ENCODE results near the gene ZNF136.

Gene ZNF136

GRCh38 chr19:12208221-12208620, 45.3 kb downstream of the ZNF136 start:
- 100% methylated on average over 1 of the region's 2 CpGs for WGBS (ENCODE audit: insufficient coverage)
- no peak overlapping the region for H3K4me3 ChIP-seq (ENCODE audit: control insufficient read depth in 1 of 7, extremely low read depth in 1 of 7, insufficient read depth in 4 of 7, low read depth in 2 of 7, low read length in 6 of 7)
- POLR2A ChIA-PET: no interaction called here
- peaks cover 18 to 63% (median 35%) of the 10 kb centered on the region in 5 experiments for H3K9me3 ChIP-seq (ENCODE audit: control extremely low read depth in 1 of 5, control insufficient read depth in 4 of 5, insufficient read depth in 2 of 5, low read depth in 1 of 5, low read length in 4 of 5)
- H3K4me1 ChIP-seq (ENCODE audit: control extremely low read depth in 1 of 4, control insufficient read depth in 4 of 4, insufficient read depth in 4 of 4, low read length in 3 of 4): no peaks in the 10 kb centered on the region
- H3K27ac ChIP-seq (ENCODE audit: insufficient read depth in 1 of 2, low read depth in 1 of 2, low read length in 2 of 2, poor library complexity in 1 of 2, severe bottlenecking in 2 of 2): no peak overlapping the region
- DNase-seq: peak in 1 of 3 donors; percentile 38
- peaks cover 0 to 26% (median 5%) of the 10 kb centered on the region in 4 experiments for H3K36me3 ChIP-seq (ENCODE audit: control insufficient read depth in 4 of 4, insufficient read depth in 4 of 4, low read length in 3 of 4)
- no peaks in the 10 kb centered on the region for H3K27me3 ChIP-seq (replicated peaks in 2 of 5; ENCODE audit: control insufficient read depth in 4 of 5, insufficient read depth in 5 of 5, low read length in 4 of 5)
- CTCF ChIA-PET: no interaction called here

GRCh38 chr19:12217332-12217731, 54.4 kb downstream of the ZNF136 start:
- ChIA-PET CTCF (no interaction called here), POLR2A (interaction anchor here (0.6 kb wide), 1 partner anchor 139 kb away, joined by 3 read pairs; no protein-coding TSS in a partner anchor)
- Histone ChIP-seq H3K4me3 (ENCODE audit: control insufficient read depth in 1 of 7, extremely low read depth in 1 of 7, insufficient read depth in 4 of 7, low read depth in 2 of 7, low read length in 6 of 7) (no peak overlapping the region), H3K36me3 (ENCODE audit: control insufficient read depth in 4 of 4, insufficient read depth in 4 of 4, low read length in 3 of 4) (peaks cover 0 to 20% (median 1%) of the 10 kb centered on the region in 4 experiments), H3K27ac (ENCODE audit: insufficient read depth in 1 of 2, low read depth in 1 of 2, low read length in 2 of 2, poor library complexity in 1 of 2, severe bottlenecking in 2 of 2) (no peak overlapping the region), H3K27me3 (replicated peaks in 2 of 5; ENCODE audit: control insufficient read depth in 4 of 5, insufficient read depth in 5 of 5, low read length in 4 of 5) (no peaks in the 10 kb centered on the region), H3K9me3 (ENCODE audit: control extremely low read depth in 1 of 5, control insufficient read depth in 4 of 5, insufficient read depth in 2 of 5, low read depth in 1 of 5, low read length in 4 of 5) (peaks cover 5 to 94% (median 41%) of the 10 kb centered on the region in 5 experiments), H3K4me1 (ENCODE audit: control extremely low read depth in 1 of 4, control insufficient read depth in 4 of 4, insufficient read depth in 4 of 4, low read length in 3 of 4) (no peaks in the 10 kb centered on the region)
- DNase-seq: peak in 2 of 3 donors; percentile 43 to 50

GRCh38 chr19:12222980-12223630, 60.2 kb downstream of the ZNF136 start:
- POLR2A ChIA-PET: no interaction called here
- peaks cover 1 to 86% (median 38%) of the 10 kb centered on the region in 5 experiments for H3K9me3 ChIP-seq (ENCODE audit: control extremely low read depth in 1 of 5, control insufficient read depth in 4 of 5, insufficient read depth in 2 of 5, low read depth in 1 of 5, low read length in 4 of 5)
- H3K4me3 ChIP-seq (ENCODE audit: control insufficient read depth in 1 of 7, extremely low read depth in 1 of 7, insufficient read depth in 4 of 7, low read depth in 2 of 7, low read length in 6 of 7): no peak overlapping the region
- no peaks in the 10 kb centered on the region for H3K4me1 ChIP-seq (ENCODE audit: control extremely low read depth in 1 of 4, control insufficient read depth in 4 of 4, insufficient read depth in 4 of 4, low read length in 3 of 4)
- CTCF ChIA-PET: no interaction called here
- H3K27me3 ChIP-seq (replicated peaks in 2 of 5; ENCODE audit: control insufficient read depth in 4 of 5, insufficient read depth in 5 of 5, low read length in 4 of 5): no peaks in the 10 kb centered on the region
- 100% methylated on average over 1 of the region's 1 CpG for WGBS (ENCODE audit: insufficient coverage)
- DNase-seq: no peak
- no peak overlapping the region for H3K27ac ChIP-seq (ENCODE audit: insufficient read depth in 1 of 2, low read depth in 1 of 2, low read length in 2 of 2, poor library complexity in 1 of 2, severe bottlenecking in 2 of 2)
- H3K36me3 ChIP-seq (ENCODE audit: control insufficient read depth in 4 of 4, insufficient read depth in 4 of 4, low read length in 3 of 4): peaks cover 0 to 42% (median 7%) of the 10 kb centered on the region in 4 experiments

GRCh38 chr19:12224676-12225075, 61.8 kb downstream of the ZNF136 start:
- Histone ChIP-seq H3K9me3 (ENCODE audit: control extremely low read depth in 1 of 5, control insufficient read depth in 4 of 5, insufficient read depth in 2 of 5, low read depth in 1 of 5, low read length in 4 of 5) (peaks cover 0 to 80% (median 33%) of the 10 kb centered on the region in 5 experiments), H3K27ac (ENCODE audit: insufficient read depth in 1 of 2, low read depth in 1 of 2, low read length in 2 of 2, poor library complexity in 1 of 2, severe bottlenecking in 2 of 2) (no peak overlapping the region), H3K36me3 (ENCODE audit: control insufficient read depth in 4 of 4, insufficient read depth in 4 of 4, low read length in 3 of 4) (peaks cover 0 to 41% (median 9%) of the 10 kb centered on the region in 4 experiments), H3K27me3 (replicated peaks in 2 of 5; ENCODE audit: control insufficient read depth in 4 of 5, insufficient read depth in 5 of 5, low read length in 4 of 5) (no peaks in the 10 kb centered on the region), H3K4me1 (ENCODE audit: control extremely low read depth in 1 of 4, control insufficient read depth in 4 of 4, insufficient read depth in 4 of 4, low read length in 3 of 4) (no peaks in the 10 kb centered on the region), H3K4me3 (ENCODE audit: control insufficient read depth in 1 of 7, extremely low read depth in 1 of 7, insufficient read depth in 4 of 7, low read depth in 2 of 7, low read length in 6 of 7) (no peak overlapping the region)
- ChIA-PET CTCF (no interaction called here), POLR2A (no interaction called here)
- DNase-seq: no peak
- 100% methylated on average over 6 of the region's 6 CpGs for WGBS (ENCODE audit: insufficient coverage)

GRCh38 chr19:12229990-12230389, 67.1 kb downstream of the ZNF136 start:
- Histone ChIP-seq H3K9me3 (ENCODE audit: control extremely low read depth in 1 of 5, control insufficient read depth in 4 of 5, insufficient read depth in 2 of 5, low read depth in 1 of 5, low read length in 4 of 5) (peaks cover 3 to 75% (median 27%) of the 10 kb centered on the region in 5 experiments), H3K4me1 (ENCODE audit: control extremely low read depth in 1 of 4, control insufficient read depth in 4 of 4, insufficient read depth in 4 of 4, low read length in 3 of 4) (no peaks in the 10 kb centered on the region), H3K36me3 (ENCODE audit: control insufficient read depth in 4 of 4, insufficient read depth in 4 of 4, low read length in 3 of 4) (peaks cover 0 to 39% (median 15%) of the 10 kb centered on the region in 4 experiments), H3K4me3 (ENCODE audit: control insufficient read depth in 1 of 7, extremely low read depth in 1 of 7, insufficient read depth in 4 of 7, low read depth in 2 of 7, low read length in 6 of 7) (no peak overlapping the region), H3K27me3 (replicated peaks in 2 of 5; ENCODE audit: control insufficient read depth in 4 of 5, insufficient read depth in 5 of 5, low read length in 4 of 5) (no peaks in the 10 kb centered on the region), H3K27ac (ENCODE audit: insufficient read depth in 1 of 2, low read depth in 1 of 2, low read length in 2 of 2, poor library complexity in 1 of 2, severe bottlenecking in 2 of 2) (no peak overlapping the region)
- CTCF ChIA-PET: no interaction called here
- 97% methylated on average over 3 of the region's 3 CpGs for WGBS (ENCODE audit: insufficient coverage)
- POLR2A ChIA-PET: no interaction called here
- no peak for DNase-seq

GRCh38 chr19:12230751-12231733, 68.1 kb downstream of the ZNF136 start:
- no peaks in the 10 kb centered on the region for H3K27me3 ChIP-seq (replicated peaks in 2 of 5; ENCODE audit: control insufficient read depth in 4 of 5, insufficient read depth in 5 of 5, low read length in 4 of 5)
- H3K9me3 ChIP-seq (ENCODE audit: control extremely low read depth in 1 of 5, control insufficient read depth in 4 of 5, insufficient read depth in 2 of 5, low read depth in 1 of 5, low read length in 4 of 5): peaks cover 3 to 74% (median 32%) of the 10 kb centered on the region in 5 experiments
- ChIA-PET POLR2A (interaction anchor here (0.6 kb wide), 1 partner anchor 252 kb away, joined by 3 read pairs; no protein-coding TSS in a partner anchor), CTCF (no interaction called here)
- H3K4me1 ChIP-seq (ENCODE audit: control extremely low read depth in 1 of 4, control insufficient read depth in 4 of 4, insufficient read depth in 4 of 4, low read length in 3 of 4): no peaks in the 10 kb centered on the region
- H3K36me3 ChIP-seq (ENCODE audit: control insufficient read depth in 4 of 4, insufficient read depth in 4 of 4, low read length in 3 of 4): peaks cover 0 to 38% (median 12%) of the 10 kb centered on the region in 4 experiments
- no peak for DNase-seq
- H3K4me3 ChIP-seq (ENCODE audit: control insufficient read depth in 1 of 7, extremely low read depth in 1 of 7, insufficient read depth in 4 of 7, low read depth in 2 of 7, low read length in 6 of 7): no peak overlapping the region
- H3K27ac ChIP-seq (ENCODE audit: insufficient read depth in 1 of 2, low read depth in 1 of 2, low read length in 2 of 2, poor library complexity in 1 of 2, severe bottlenecking in 2 of 2): no peak overlapping the region
- 72% methylated on average over 2 of the region's 6 CpGs for WGBS (ENCODE audit: insufficient coverage)

- 100% methylated on average over 3 of the region's 3 CpGs for WGBS (ENCODE audit: insufficient coverage)
- ChIA-PET POLR2A (no interaction called here), CTCF (no interaction called here)
- Histone ChIP-seq H3K9me3 (ENCODE audit: control extremely low read depth in 1 of 5, control insufficient read depth in 4 of 5, insufficient read depth in 2 of 5, low read depth in 1 of 5, low read length in 4 of 5) (peaks cover 3 to 82% (median 34%) of the 10 kb centered on the region in 5 experiments), H3K27me3 (replicated peaks in 2 of 5; ENCODE audit: control insufficient read depth in 4 of 5, insufficient read depth in 5 of 5, low read length in 4 of 5) (no peaks in the 10 kb centered on the region), H3K4me1 (ENCODE audit: control extremely low read depth in 1 of 4, control insufficient read depth in 4 of 4, insufficient read depth in 4 of 4, low read length in 3 of 4) (no peaks in the 10 kb centered on the region), H3K27ac (ENCODE audit: insufficient read depth in 1 of 2, low read depth in 1 of 2, low read length in 2 of 2, poor library complexity in 1 of 2, severe bottlenecking in 2 of 2) (no peak overlapping the region), H3K4me3 (ENCODE audit: control insufficient read depth in 1 of 7, extremely low read depth in 1 of 7, insufficient read depth in 4 of 7, low read depth in 2 of 7, low read length in 6 of 7) (peak overlapping the region in 1 of 7 experiments; percentile 19), H3K36me3 (ENCODE audit: control insufficient read depth in 4 of 4, insufficient read depth in 4 of 4, low read length in 3 of 4) (peaks cover 0 to 53% (median 19%) of the 10 kb centered on the region in 4 experiments)
- DNase-seq: no peak
Measured at GRCh38 chr19:12232961-12233360, 70.1 kb downstream of the ZNF136 start.

All from common myeloid progenitor, CD34-positive (primary cell).